Neural progenitor cell (in vitro differentiated cells): Measurements from ENCODE around the gene FARP2.
"Not testable (repeated sequence)": the region's sequence is repeated elsewhere in the genome, so short reads cannot be mapped to it uniquely, and the experiment has no call there.

ENCODE experiments used
- CTCF ChIP-seq: fragments of 200-600 bp; sonication (generic); IDR thresholded peaks from 2 replicates; pipeline ENCODE4 v1.5.1; 2017; ENCODE audit warnings: antibody characterized with exemption, mild to moderate bottlenecking
- EZH2phosphoT487 ChIP-seq: fragments of 200-600 bp; sonication (generic); IDR thresholded peaks from 2 replicates; pipeline ENCODE4 v1.6.1; 2017; ENCODE audit warnings: antibody characterized with exemption

- not testable (repeated sequence) for TF ChIP-seq CTCF, EZH2phosphoT487
These were observed 57.4 kb downstream of the FARP2 start for GRCh38 chr2:241413501-241413900.
